CD4-positive, alpha-beta T cell treated with Interleukin-10 for 1 hour (primary cell): ENCODE data around the gene DEDD.

ENCODE experiments used
- DNase-seq: peaks from one replicate; pipeline ENCODE4 v3.0.0-alpha.2; 2020

Gene DEDD, protein sequence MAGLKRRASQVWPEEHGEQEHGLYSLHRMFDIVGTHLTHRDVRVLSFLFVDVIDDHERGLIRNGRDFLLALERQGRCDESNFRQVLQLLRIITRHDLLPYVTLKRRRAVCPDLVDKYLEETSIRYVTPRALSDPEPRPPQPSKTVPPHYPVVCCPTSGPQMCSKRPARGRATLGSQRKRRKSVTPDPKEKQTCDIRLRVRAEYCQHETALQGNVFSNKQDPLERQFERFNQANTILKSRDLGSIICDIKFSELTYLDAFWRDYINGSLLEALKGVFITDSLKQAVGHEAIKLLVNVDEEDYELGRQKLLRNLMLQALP

DNA sequence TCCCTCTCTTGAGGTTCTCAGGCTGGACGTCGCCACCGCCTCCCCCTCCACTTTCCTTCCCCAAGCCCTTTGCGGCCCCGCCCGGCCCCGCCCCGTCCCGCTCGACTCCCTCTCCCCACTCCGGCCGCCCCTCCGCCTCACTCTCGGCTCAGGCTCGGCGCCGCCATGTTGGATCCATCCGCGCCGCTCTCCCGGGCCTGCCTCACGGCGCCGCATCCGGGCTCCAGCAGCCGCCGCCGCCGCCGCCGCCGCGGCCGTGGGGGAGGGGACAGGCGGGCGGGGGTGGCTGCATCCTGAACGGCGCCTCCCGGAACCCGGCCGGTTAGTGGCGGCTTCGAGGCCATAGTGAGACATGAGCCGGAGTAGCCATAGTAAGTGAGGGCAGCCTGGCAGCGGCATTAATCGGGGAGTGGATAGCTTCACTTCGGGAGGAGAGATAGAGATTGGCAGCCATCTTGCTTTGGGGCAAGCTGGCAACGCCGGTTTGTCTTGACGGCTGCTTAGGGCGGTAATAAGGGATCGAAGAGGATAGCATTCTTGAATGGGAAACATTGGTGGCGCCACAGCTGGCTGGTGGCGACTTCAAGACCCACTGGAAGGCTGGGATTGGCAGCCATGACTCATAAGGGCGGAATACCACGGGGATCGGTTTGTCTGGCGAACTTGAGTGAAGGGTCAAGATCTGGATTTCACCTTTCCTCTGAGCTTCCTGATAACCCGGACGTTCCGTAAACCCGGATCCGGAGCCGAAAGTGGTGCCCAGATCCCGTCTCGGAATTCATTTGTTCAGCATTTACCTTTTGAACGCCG lies at the start of gene DEDD:
TSS of gene DEDD (minus strand) at position 258 of the 810 bp plus-strand sequence. CDS start 8,205 bp downstream, outside the sequence.
- peak; percentile 96 for DNase-seq

DNA sequence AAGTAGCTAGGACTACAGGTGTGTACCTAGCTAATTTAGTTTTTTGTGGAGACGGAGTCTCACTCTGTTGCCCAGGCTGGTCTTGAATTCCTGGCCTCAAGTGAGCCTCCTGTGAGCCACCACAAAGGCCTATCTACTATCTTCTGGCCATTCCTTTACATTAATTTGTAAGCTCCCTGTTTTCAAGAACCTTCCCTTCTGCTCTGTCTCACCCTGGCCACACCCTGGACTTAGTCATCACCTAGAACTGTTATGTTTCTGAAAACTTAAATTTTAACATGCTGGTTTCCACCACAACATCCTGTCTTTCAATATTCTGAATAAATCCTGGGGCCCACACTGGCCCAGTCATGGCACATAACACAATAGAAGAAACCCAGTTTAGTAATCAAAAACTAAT lies 49.7 kb upstream of the DEDD start:
- peak; percentile 78 for DNase-seq

DNA sequence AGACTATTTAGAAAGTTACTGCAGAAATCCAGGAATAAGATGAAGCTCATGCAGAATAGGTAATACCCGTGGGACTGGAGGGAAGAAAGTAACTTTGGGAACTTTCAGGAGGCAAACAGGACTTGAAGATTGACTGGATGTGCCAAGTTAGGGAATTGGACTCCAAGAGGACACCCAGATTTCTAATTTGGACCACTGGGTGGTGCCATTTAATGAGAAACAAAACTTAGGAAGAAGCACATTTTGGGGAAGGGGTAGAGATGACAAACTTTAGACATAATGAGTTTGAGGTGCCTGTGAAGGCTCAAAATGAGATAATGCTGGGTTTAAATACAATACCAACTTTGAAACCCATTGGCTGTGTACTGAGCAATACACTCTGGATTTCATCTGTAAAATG lies 48.2 kb upstream of the DEDD start:
- peak; percentile 35 for DNase-seq

DNA sequence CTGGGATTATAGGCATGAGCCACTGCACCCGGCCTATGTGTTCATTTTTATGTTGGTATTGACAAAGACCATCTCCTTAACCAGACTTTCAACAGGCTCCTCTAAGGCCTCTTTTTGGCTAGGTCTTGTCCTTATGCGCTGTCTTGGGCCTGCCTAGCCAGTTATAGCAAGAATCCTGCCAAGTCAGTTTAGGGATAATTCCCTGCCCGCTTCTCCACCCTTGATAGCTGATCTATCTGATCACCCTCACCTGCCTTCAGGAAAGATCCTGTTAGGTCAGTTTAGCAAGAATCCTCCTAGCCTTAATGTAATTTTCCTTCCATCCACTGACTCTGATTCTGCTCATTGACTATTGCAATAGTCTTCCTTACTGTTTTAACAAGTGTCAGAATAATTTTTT lies 47.2 kb upstream of the DEDD start:
- DNase-seq = no peak

DNA sequence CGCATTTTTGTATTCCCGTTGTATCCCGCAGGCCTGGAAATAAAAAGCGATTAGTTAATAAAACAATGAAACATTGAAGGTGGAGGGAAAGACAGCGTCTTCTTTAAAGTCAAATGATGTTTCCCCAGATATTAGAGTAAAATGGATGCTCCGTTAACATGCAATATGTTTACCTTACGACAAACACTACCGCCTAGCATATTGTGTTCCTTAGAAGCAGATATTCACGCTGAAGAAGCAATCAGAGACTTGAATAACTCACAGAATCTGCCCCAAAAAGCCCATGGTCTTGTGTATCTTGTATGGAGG lies 45.4 kb upstream of the DEDD start:
- no peak for DNase-seq

DNA sequence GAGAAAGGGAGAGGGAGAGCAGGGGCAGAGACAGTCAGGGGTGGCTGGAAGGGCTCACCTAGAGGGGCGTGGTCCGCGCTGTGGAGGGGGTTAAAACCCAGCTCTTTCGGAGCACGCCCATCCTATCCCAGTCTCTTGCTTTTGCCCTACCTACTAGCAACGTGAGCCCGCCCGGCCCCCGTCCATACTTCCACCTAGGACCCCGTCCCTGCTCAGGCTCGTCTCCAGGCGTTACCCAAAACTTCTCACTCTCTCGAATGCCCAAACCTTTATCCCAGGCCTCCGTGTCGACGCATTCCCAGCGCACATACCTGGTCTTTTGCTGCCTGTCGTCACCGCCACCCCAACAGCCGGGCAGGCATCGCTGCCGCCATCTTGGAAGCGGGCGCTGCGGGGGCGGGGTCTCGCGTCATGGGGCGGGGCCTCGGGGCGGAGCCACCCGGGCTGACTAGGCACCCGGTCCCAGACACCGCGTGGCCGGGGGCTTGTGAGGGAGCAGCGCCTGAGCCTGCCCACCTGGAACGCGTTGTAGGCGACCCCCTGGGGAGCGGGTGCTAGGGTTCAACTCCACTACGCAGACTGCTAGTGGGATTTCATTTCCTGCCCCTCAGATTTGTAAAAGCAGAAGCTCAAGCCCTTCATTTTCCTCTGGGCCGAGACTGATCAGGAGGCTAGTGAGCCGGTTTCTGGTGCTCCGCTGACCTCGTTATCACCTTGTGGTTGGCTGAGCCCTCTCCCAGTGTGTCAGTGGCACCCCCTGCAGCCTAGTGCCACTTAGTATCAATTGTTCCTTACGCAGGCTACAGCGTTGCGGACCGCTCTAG lies 44.9 kb upstream of the DEDD start, which contains the start of gene B4GALT3:
TSS of gene B4GALT3 (minus strand) at position 396 of the 824 bp plus-strand sequence. CDS start 1,447 bp downstream, outside the sequence.
- peak; percentile 93 for DNase-seq

DNA sequence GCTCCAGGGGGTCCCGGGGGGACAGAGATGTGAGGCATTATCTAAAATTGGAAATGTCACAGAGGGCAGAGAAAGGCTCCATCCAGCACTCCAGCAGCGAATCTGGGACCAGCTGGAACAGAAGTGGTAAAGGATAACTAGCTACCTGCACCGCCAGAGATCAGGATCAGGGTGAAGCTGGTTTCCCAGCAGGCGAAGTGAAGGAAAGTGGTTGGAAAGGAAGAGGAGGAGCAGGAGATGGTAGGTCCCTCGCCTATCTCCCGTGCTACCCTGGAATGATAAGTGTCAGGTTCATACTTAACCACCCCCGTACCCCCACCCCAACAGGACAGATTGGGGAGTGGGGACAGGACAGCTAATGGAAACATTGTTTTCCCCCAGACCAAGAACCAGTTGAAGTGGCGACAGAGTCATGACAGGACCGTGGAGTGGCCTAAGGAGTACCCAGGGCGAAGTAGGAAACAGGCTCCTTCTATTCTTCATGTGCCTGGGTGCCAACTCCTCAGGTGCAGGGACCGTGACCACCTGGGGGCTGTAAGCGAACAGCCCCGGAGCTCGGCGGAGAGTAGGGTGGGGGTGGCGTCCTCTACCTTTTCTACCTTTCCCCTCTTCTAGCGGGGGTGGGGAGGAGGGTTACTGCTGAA lies 44.1 kb upstream of the DEDD start:
- DNase-seq = no peak

DNA sequence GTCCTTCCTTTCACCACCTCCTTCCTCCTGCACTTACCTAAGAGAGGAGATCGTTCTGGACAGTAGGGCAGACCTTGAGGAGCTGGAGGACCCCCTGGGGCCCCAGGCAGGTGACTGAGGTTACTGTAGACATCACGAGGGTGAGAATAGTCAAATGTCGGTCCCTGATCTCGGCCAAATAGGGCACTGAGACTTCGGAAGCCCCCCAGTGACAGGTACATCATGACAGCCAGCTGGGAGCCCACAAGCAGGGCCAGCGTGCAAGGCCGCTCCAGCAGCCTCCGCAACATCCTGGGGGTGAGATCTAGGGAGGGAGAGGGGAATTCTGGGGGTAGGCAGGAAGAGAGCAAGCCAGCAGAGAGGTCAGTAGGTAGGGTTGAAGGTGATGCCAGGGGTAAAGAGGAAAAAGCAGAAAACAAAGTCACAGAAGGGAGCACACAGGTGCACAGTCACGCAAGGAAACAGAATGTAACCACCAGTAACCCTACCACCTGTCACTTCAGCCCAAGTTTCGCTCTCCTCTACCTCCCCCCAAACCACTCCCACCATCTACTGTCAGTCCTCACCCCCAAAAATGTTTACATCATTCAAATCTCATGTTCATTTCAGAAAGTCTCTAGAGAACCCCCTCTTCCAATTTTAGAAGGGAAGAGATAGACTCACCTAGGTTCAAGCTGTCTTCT lies 43.4 kb upstream of the DEDD start:
- no peak for DNase-seq

DNA sequence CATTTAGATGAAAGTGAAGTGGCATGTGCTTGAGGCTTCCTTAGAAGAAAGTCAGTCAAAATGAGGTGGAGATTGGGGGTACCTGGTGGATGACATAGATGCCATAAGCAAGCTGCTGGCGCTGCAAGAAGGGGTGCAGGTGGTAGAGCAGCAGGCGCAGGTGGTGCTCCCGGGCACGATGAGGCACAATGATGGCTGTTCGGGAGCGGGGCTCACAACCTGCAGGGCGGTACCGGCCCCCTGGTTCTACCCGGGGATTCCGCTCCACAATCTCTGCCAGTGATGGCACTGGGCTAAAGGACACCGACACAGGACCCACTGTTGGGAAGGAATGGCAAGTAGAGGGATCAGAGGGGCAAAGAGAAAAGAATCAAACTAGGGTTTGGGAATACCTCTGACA lies 42.4 kb upstream of the DEDD start:
- no peak for DNase-seq

DNA sequence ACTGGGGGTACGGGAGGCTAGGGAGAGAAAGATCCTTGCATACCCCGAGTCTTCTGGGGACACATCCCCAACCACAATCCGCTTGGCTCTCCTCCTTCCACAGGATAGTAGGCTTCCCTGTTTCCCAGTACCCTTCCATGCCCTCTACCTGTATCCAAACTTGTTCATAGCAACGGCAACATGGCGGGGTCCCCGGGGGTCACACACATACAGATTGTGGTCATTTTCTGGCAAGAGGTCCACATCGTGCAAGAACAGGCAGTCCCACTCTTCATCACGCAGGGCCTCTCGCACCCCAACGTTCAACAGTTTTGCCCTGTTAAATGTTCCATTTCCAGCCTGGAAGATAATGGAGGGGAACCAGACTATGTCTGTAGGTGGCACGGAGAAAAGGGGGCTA lies 41.2 kb upstream of the DEDD start:
- no peak for DNase-seq

DNA sequence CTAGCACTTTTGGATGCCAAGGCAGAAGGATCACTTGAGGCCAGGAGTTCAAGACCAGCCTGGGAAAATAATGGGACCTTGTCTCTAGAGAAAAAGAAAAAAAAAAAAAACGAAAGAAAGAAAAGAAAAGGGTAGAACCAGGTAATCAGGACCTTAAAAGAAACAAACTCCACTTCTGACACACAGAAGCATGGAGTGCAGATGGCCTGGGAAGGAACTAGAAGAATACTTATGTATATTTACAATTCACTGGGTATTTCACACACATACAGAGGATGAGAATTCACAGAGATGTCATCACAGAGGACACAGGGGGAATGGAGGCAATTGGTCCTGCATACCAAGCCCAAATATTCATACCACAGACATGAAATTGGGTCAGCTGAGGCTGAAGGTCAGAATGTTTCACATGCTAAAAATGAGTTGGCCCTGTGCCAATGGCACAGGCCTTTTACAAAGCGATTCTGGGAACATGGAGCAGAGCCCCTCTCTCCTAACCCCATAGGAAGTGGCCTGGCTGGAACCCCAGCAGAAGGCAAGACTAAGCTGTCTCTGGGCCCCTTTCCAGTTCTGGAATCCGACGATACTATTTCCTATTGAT lies 40.4 kb upstream of the DEDD start:
- no peak for DNase-seq

DNA sequence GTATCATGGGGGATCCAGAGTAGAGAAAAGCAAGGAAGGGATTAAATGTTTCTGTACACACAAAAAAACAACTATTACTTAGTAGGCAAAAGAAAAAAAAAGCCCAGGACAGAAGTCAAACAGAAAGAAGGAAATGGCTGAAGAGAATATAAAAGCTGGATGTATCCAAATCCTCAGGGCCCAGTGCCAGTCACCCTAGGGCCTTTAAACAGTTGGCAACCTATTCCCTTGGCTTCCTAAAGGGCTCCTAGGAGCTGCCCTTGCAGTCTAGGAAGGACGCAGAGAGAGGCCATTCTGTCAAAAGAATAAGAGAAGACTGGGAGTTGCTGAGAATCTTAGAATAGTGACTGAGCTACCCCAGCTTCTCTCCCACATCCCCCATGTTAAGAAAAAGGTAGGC lies 39.9 kb upstream of the DEDD start:
- DNase-seq = no peak

DNA sequence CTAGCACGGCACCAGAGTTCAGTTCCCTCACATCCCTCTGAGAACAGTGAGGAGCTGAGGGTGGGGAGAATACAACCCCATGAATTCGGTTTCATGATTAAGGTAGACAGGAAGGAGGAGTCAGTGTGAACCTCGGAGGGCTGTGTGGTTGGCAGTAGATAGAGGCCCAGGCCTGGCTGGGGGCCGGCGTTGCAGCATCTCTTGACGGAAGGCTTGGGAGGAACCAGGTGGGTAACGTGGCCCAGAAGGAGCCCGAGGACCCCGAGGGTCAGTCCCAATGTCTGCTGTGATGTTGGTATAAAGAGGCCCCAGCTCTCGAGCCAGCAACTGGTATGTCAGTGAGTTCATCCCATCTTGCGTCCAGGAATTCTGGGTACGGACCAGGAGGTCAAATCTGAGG lies 39.2 kb upstream of the DEDD start:
- no peak for DNase-seq

DNA sequence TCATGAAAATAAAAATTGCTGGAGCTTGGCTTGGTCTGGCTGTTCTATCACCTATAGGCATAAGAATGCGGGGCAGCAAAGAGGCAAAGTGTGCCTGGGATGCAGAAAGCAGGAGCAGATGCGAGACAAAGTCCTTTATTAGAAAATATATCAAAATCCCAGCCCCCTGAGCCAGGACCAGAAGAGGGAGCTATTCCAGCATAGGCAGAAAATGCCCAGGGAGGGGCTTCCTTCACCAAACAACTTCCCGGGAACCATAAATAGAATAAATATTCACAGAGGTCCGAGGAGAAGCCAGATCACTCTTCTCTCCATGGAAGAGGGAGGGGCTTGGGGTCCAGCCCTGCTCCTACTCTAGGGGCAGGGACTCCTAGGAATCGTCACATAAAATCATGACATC lies 38.7 kb upstream of the DEDD start:
- DNase-seq = no peak

DNA sequence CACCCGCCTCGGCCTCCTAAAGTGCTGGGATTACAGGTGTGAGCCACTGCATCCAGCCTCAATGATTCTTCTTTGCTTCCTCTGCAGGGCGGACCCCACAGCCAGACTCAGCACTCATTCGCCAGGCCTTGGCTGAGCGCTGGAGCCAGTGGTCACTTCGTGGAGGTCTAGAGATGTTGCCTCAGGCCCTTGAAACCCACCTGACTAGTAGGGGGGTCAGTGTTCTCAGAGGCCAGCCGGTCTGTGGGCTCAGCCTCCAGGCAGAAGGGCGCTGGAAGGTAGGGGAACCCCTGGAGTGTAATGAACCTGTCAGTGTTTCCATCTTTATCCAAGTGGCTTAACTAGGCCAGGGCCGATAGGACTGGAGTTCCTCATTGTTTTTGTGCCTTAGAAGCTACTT lies 36.4 kb upstream of the DEDD start:
- no peak for DNase-seq

DNA sequence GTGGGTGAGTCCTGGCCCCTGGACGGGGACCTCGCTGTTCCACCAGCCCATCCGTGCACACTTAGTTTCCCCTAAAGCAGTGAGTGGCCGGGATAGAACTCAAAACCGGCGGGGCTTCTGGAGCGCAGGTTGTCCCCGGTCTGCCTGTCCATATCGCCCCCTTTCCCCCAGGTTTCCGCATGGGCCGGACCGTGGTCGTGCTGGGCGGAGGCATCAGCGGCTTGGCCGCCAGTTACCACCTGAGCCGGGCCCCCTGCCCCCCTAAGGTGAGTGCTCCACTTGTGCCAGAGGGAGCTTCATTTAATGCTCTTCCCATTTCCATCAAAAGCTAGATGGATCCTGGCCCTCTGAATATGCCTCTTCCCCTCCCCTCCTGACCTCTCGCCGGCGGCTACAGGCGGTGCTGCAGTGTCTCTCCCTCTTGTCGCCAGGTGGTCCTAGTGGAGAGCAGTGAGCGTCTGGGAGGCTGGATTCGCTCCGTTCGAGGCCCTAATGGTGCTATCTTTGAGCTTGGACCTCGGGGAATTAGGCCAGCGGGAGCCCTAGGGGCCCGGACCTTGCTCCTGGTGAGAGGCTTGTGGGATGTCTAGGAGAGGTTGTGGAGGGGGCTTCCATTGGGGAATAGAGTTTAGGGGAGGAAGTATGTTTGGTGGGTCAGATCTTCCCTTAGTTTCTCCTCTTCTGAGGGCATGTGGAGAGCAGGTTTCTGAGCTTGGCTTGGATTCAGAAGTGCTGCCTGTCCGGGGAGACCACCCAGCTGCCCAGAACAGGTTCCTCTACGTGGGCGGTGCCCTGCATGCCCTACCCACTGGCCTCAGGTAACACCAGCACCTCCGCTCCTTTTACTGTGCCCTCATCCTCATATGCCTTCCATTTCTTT lies 34.4 kb upstream of the DEDD start:
- DNase-seq = no peak

DNA sequence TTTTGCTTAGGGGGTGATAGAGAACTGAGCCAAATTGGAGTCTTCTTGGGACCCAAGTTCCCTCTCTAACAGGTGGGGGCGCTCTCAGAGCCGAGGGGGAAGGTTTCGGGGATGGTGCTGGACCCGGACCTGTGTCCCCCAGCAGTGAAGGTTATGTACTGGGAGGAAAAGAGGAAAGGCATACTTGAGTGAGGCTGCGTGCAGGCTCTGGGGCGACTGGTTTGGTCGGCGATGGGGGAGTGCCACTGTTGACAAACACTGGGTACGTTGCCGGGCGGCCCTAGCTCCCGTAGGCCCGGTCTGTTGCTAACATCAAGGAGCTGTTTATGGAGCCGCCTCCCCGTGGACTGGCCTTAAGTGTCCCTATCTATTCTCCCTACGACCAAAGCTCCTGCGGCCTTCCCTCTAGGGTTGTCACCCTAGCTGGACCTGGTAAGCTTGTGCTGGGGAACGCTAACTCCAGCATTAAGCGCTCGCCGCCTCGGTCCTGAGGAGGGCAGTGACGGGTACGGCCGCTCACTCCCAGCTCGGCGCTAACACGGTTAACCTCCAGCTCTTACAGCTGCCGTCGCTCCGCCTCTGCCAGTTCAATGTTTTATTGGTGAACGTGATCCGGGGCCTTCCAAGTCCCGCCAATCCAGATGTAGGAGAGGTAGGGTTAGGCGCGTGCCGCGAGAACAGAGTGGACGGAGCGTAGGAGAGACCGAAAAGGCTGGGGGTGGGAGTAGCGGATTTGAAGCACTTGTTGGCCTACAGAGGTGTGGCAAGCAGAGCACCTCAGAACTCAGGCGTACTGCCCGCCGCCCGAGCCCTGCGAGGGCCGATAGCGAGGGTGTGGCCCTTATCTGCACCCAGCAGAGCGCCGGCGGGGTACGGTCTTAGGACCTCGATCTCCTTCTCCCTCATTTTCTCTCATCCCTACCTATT lies 33.5 kb upstream of the DEDD start, which contains the start of gene PPOX:
TSS of gene PPOX (plus strand) at position 685 of the 927 bp plus-strand sequence. CDS start 422 bp downstream, outside the sequence.
- peak; percentile 96 for DNase-seq

DNA sequence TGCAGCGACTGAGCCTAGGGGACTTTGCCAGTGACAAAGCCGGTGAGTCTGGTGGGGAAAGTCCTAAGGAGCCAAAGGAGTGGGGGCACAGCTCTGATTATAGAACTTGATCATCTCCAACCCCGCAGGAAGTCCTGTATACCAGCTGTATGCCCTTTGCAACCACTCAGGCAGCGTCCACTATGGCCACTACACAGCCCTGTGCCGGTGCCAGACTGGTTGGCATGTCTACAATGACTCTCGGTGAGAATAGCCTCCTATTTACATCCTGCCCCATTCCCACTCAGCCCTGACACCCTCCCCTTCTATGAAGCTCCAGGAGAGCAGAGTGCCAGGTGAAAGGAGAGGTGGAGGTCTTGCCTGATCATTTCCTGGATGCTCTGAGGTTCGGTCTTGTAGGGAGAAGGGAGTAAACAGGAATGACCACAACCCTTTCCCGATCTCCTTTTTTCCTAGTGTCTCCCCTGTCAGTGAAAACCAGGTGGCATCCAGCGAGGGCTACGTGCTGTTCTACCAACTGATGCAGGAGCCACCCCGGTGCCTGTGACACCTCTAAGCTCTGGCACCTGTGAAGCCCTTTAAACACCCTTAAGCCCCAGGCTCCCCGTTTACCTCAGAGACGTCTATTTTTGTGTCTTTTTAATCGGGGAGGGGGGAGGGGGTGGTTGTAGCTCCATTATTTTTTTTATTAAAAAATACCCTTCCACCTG lies 32.6 kb upstream of the DEDD start:
- DNase-seq = no peak

DNA sequence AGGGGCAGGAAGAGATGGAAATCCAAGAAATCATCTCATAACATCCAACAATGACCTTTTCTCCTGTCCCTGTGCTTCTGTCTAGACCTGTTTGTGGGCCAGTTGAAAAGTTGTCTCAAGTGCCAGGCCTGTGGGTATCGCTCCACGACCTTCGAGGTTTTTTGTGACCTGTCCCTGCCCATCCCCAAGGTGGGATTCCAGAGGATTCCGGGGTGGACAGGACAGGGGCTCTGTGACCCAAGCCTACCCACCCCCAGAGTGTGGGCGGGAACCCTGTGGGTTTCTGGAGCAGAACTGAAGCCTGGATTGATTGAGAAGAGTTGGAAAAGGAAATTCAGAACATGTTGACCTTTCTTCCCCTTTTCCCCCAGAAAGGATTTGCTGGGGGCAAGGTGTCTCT lies 31.3 kb upstream of the DEDD start:
- no peak for DNase-seq
